Raji (cell line): ENCODE measurements around the gene KIF1C.

Source experiments
- POLR2A ChIP-seq: IDR thresholded peaks from 2 replicates; pipeline ENCODE4 v1.6.1; 2011; ENCODE audit warnings: low read depth, low read length, control low read depth; ENCODE audit not compliant: insufficient read depth

KIF1C gene

DNA sequence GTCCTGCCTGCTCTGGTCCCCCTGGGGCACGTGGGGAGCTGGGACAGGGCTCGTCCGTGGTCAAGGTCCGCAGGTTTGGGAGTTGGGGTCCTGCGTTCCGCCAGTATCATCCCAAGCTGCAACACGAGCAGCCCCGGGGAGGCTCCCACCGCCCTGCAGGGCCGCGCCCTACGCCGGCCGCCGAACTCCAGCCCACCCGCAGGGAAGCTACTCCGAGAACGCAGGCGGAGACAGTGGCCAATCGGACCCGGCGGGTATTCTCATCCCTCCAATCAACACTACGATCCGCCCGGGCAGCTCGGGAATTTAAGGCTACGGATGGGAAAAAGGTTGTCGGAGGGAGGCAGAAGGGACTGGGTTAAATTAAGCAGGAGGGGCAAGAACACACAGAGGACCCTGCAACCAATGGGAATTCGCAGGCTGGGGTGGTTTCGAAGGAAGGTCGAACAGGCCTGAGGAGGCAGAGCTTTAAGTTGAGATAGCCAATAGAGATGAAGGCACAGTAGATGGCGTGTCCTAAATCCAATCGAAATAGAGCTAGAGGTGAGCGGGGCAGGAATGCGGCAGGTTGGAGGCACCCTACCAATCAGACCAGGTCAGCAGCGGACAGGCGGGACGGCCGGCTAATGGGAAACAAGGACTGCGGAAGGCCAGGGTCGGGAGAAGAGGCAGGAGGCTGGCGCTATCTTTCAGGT is 30.8 kb upstream of the KIF1C start:
- TF ChIP-seq POLR2A: peak; percentile 19; the same call in 1 of the 2 replicates

- peak; percentile 65 for TF ChIP-seq POLR2A
These were observed 29.9 kb upstream of the KIF1C start, which contains the start of gene SPAG7 for GRCh38 chr17:4967539-4968485. SPAG7 (minus strand) TSS chr17:4967817; CDS start chr17:4967804, 13 bp downstream.

DNA sequence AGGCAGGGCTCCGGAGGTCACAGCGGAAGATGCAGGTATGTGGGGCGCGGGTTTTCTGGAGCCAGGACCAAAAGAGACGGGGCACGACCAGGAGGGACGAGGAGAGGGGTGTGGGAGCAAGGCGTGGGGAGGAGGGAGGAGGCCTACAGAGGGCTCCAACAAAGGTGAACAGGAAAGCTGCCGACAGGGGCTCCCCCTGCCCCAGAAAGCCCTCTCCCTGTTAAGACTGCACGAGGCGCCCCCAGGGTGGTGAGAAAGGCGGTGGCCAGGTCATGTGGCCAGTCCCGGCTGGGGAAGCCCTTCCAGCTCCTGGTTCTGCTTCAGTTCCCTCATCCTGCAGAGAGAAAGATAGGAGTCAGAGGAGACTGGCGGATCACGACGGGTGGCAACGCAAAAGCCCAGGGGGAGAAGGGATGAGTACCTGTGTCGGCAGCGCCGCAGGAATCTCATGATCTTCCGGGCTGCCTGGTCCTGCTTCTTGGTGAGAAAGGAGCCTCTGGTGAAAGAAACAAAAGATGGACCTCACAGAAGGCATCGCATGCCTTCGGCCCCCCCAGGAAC is 29.2 kb upstream of the KIF1C start:
- no peak for TF ChIP-seq POLR2A

- no peak for TF ChIP-seq POLR2A
These were observed 28.7 kb upstream of the KIF1C start for GRCh38 chr17:4969047-4969550.

- no peak for TF ChIP-seq POLR2A
These were observed 28.1 kb upstream of the KIF1C start for GRCh38 chr17:4969551-4970173.

- TF ChIP-seq POLR2A: no peak
These were observed 27.5 kb upstream of the KIF1C start for GRCh38 chr17:4970273-4970672.

DNA sequence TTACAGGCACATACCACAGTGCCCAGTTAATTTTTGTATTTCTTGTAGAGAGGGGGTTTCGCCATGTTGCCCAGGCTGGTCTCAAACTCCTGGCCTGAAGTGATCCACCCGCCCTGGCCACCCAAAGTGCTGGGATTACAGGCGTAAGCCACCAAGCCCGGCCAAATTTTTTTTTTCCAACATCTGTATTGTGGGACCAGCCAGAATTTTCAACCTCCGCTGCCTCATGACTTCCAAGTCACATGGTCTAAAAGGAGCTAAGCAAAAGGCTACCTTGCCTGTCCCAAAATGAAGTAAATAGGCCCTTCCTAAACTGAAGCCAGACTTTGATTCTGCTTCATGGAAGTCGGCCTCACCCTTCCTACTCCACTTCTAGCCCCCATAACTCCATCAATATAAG is 25.9 kb upstream of the KIF1C start:
- no peak for TF ChIP-seq POLR2A

DNA sequence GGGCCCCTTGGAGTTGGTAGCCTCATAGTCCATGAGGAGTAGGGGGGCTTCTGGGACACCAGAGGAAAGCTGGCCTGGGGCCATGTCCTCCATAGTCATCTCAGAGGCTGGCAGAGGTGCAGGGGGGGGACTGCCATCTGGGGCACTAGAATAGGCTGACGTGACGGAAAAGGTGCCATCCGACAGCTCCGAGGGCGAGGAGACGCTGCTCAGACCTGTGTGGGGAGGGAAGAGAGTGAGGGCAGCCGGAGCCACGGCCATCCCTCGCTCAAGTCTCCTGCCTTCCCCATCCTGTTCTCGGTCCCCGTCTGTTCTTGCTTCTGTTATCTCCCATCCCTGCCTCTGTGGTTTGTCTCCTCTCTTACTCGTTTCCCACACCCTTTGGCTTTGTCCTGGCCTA is 25.4 kb upstream of the KIF1C start:
- no peak for TF ChIP-seq POLR2A

DNA sequence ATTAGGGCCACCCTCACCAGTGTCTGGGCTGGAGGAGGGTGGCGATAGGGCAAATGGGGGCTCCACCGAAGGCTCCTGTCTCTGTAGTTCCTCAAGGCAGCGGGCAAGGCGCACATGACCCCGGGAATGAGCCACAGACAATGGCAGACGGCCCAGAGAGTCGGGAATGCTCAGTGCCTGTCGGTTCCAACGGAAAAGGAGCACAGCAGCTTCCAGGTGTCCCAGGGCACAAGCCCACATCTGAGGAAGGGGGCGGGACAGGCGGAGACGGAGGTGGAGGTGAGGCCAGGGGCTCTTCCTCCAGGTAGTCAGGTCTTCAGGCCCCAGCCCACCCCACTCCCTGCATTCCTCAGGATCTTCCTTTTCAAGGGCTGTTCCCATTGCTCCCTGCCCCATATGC is 25.0 kb upstream of the KIF1C start:
- no peak for TF ChIP-seq POLR2A

- 0 out of 2 replicates have a peak, but pooled peaks have one; percentile 10 for TF ChIP-seq POLR2A
These were observed 24.3 kb upstream of the KIF1C start for GRCh38 chr17:4973256-4974114.

- TF ChIP-seq POLR2A: no peak
These were observed 23.6 kb upstream of the KIF1C start for GRCh38 chr17:4974115-4974670.

DNA sequence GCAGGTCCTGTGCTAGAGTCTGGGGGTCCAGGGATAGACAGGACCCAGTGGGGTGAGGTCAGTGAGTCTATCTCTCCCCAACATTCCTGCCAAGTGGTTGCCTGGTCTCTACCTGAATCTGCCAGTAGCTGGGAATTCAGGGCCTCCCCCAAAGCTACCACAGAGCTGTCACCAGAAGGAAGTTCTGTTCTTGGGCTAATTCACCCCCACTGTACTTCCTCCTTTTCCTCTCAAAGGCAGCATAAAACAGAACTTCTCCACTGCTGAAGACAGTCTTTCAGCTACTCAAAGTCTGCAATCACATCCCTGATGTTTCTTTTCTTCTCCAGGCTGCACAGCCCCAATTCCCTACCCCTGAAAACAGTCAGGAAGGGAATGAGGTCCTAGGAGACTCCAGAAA is 19.0 kb upstream of the KIF1C start:
- no peak for TF ChIP-seq POLR2A

- no peak for TF ChIP-seq POLR2A
These were observed 17.0 kb upstream of the KIF1C start for GRCh38 chr17:4980644-4981216.

GRCh38 chr17:4982305-4982704 is 15.4 kb upstream of the KIF1C start:
- TF ChIP-seq POLR2A: no peak

- TF ChIP-seq POLR2A: no peak
These were observed 11.3 kb upstream of the KIF1C start for GRCh38 chr17:4986403-4986802.
